HEK293T (cell line): Measurements from ENCODE around the gene NACC2.

Experiments
- CTCF ChIA-PET: fragments of 350-600 bp; formaldehyde crosslinking; extraction: SDS; loops from one replicate; lab custom pipeline; 2021; ENCODE audit warnings: antibody characterized with exemption, inconsistent platforms; lab: Yijun Ruan, JAX
- POLR2A ChIA-PET: fragments of 350-600 bp; formaldehyde crosslinking; extraction: SDS; loops from one replicate; lab custom pipeline; 2020; ENCODE audit warnings: antibody characterized with exemption, inconsistent platforms; lab: Yijun Ruan, JAX
- DNase-seq: peaks from one replicate; pipeline ENCODE4 v3.0.0; 2012; ENCODE audit warnings: mixed read lengths; ENCODE audit errors: extremely low spot score
- ARNT ChIP-seq: fragments of 450-650 bp; IDR thresholded peaks from 2 replicates; pipeline ENCODE4 v1.6.1; 2017; ENCODE audit warnings: mild to moderate bottlenecking
- BHLHE40 ChIP-seq: fragments of 450-650 bp; IDR thresholded peaks from 2 replicates; pipeline ENCODE4 v1.6.1; 2016; ENCODE audit warnings: mild to moderate bottlenecking, moderate library complexity, borderline replicate concordance
- CTBP1 ChIP-seq: fragments of 450-650 bp; IDR thresholded peaks from 2 replicates; pipeline ENCODE4 v1.6.1; 2016; ENCODE audit warnings: borderline replicate concordance
- ELF4 ChIP-seq: fragments of 450-650 bp; IDR thresholded peaks from 2 replicates; pipeline ENCODE4 v1.6.1; 2017; ENCODE audit warnings: antibody characterized with exemption
- FOXA1 ChIP-seq: fragments of 450-650 bp; IDR thresholded peaks from 2 replicates; pipeline ENCODE4 v1.6.1; 2016; ENCODE audit warnings: mild to moderate bottlenecking
- FOXK2 ChIP-seq: fragments of 450-650 bp; IDR thresholded peaks from 2 replicates; pipeline ENCODE4 v1.6.1; 2016; ENCODE audit warnings: mild to moderate bottlenecking
- FOXM1 ChIP-seq: fragments of 450-650 bp; IDR thresholded peaks from 2 replicates; pipeline ENCODE4 v1.6.1; 2017; ENCODE audit warnings: mild to moderate bottlenecking, borderline replicate concordance
- HDGF ChIP-seq: fragments of 450-650 bp; IDR thresholded peaks from 2 replicates; pipeline ENCODE4 v1.6.1; 2017; ENCODE audit warnings: antibody characterized with exemption, borderline replicate concordance
- L3MBTL2 ChIP-seq: fragments of 450-650 bp; conservative IDR thresholded peaks from 2 replicates; pipeline ENCODE4 v1.6.1; 2016; ENCODE audit warnings: mild to moderate bottlenecking
- LEF1 ChIP-seq: fragments of 450-650 bp; IDR thresholded peaks from 2 replicates; pipeline ENCODE4 v1.6.1; 2017; ENCODE audit warnings: mild to moderate bottlenecking, borderline replicate concordance
- NFRKB ChIP-seq: fragments of 450-650 bp; IDR thresholded peaks from 2 replicates; pipeline ENCODE4 v1.6.1; 2016; ENCODE audit warnings: mild to moderate bottlenecking, moderate library complexity
- PKNOX1 ChIP-seq: fragments of 450-650 bp; IDR thresholded peaks from 2 replicates; pipeline ENCODE4 v1.6.1; 2016
- SP1 ChIP-seq: fragments of 450-650 bp; IDR thresholded peaks from 2 replicates; pipeline ENCODE4 v1.6.1; 2017
- SUZ12 ChIP-seq: fragments of 450-650 bp; IDR thresholded peaks from 2 replicates; pipeline ENCODE4 v1.6.1; 2016; ENCODE audit warnings: mild to moderate bottlenecking
- TARDBP ChIP-seq: fragments of 450-650 bp; IDR thresholded peaks from 2 replicates; pipeline ENCODE4 v1.6.1; 2016
- ZNF384 ChIP-seq: fragments of 450-650 bp; IDR thresholded peaks from 2 replicates; pipeline ENCODE4 v1.6.1; 2016

The NACC2 gene

GRCh38 chr9:135989157-135989556 lies 105.9 kb downstream of the NACC2 start:
- ChIA-PET CTCF (interaction anchor here (1.1 kb wide), 1 partner anchor 15 kb away, joined by 3 read pairs; no protein-coding TSS in a partner anchor), POLR2A (no interaction called here)
- no peak for DNase-seq
- TF ChIP-seq TARDBP (no peak), CTBP1 (no peak), HDGF (no peak), LEF1 (no peak), L3MBTL2 (no peak), FOXK2 (no peak), ARNT (no peak)

GRCh38 chr9:135988493-135988892 lies 106.6 kb downstream of the NACC2 start:
- no peak for DNase-seq
- ChIA-PET POLR2A (no interaction called here), CTCF (interaction anchor here (1.1 kb wide), 1 partner anchor 15 kb away, joined by 3 read pairs; no protein-coding TSS in a partner anchor)
- no peak for TF ChIP-seq ZNF384
- no peak for TF ChIP-seq SP1
- TF ChIP-seq LEF1 = no peak
- no peak for TF ChIP-seq ELF4
- TF ChIP-seq SUZ12 = no peak
- no peak for TF ChIP-seq FOXK2
- no peak for TF ChIP-seq FOXM1
- no peak for TF ChIP-seq HDGF
- no peak for TF ChIP-seq L3MBTL2
- no peak for TF ChIP-seq TARDBP
- no peak for TF ChIP-seq NFRKB
- no peak for TF ChIP-seq ARNT
- no peak for TF ChIP-seq BHLHE40

GRCh38 chr9:135987838-135988404 lies 107.2 kb downstream of the NACC2 start:
- no peak for DNase-seq
- TF ChIP-seq PKNOX1 = no peak

GRCh38 chr9:135986605-135987004 lies 108.5 kb downstream of the NACC2 start:
- no peak for DNase-seq
- ChIA-PET POLR2A (no interaction called here), CTCF (no interaction called here)
- no peak for TF ChIP-seq HDGF
- no peak for TF ChIP-seq ELF4
- TF ChIP-seq NFRKB = no peak
- TF ChIP-seq SP1 = no peak
- no peak for TF ChIP-seq CTBP1
- no peak for TF ChIP-seq LEF1
- TF ChIP-seq TARDBP = no peak

More at GRCh38 chr9:135987838-135988404, 107.2 kb downstream of the NACC2 start:
- ChIA-PET POLR2A (no interaction called here), CTCF (no interaction called here)

- no peak for TF ChIP-seq HDGF
- no peak for TF ChIP-seq CTBP1
- no peak for TF ChIP-seq ELF4
- no peak for TF ChIP-seq ARNT
- no peak for TF ChIP-seq L3MBTL2
- TF ChIP-seq FOXK2 = no peak
- no peak for TF ChIP-seq TARDBP
- TF ChIP-seq LEF1 = no peak
- no peak for TF ChIP-seq ZNF384
- no peak for TF ChIP-seq SP1
- POLR2A ChIA-PET = no interaction called here
- DNase-seq = no peak
- CTCF ChIA-PET = no interaction called here
Observed at GRCh38 chr9:135985889-135986288, 109.2 kb downstream of the NACC2 start.

GRCh38 chr9:135985459-135985774 lies 109.7 kb downstream of the NACC2 start:
- no peak for TF ChIP-seq CTBP1
- no peak for TF ChIP-seq HDGF
- no peak for TF ChIP-seq ELF4
- TF ChIP-seq NFRKB = no peak
- no peak for TF ChIP-seq FOXM1
- no peak for TF ChIP-seq BHLHE40
- no peak for TF ChIP-seq L3MBTL2
- TF ChIP-seq PKNOX1 = no peak
- TF ChIP-seq TARDBP = no peak
- TF ChIP-seq LEF1 = no peak
- no peak for TF ChIP-seq FOXK2
- no peak for TF ChIP-seq FOXA1
- no peak for TF ChIP-seq SP1
- TF ChIP-seq ARNT = no peak
- no peak for TF ChIP-seq ZNF384
- TF ChIP-seq SUZ12 = no peak
- ChIA-PET POLR2A (no interaction called here), CTCF (no interaction called here)
- DNase-seq = no peak

- DNase-seq = no peak
- TF ChIP-seq FOXK2 (no peak), SP1 (no peak), ZNF384 (no peak), FOXA1 (no peak), HDGF (no peak)
- CTCF ChIA-PET = interaction anchor here (1.7 kb wide), 1 partner anchor 16 kb away, joined by 4 read pairs; no protein-coding TSS in a partner anchor
- POLR2A ChIA-PET = interaction anchor here (0.6 to 1.3 kb wide), 2 partner anchors 9 to 134 kb away, joined by 3 read pairs; partner anchors contain the start of gene TMEM250
Observed at GRCh38 chr9:135984072-135984710, 110.9 kb downstream of the NACC2 start.
